GM12878 (cell line): ENCODE measurements around the gene NOL11. TPM values are rescaled to one million over a fixed set of nuclear protein-coding genes. Genes with fewer than 3 reads are reported as not detected.

ENCODE experiments used
- ATAC-seq: fragments of 200-7000 bp; cut with Tn5 transposase; 3 replicates; pipeline ENCODE4 v1.9.1; 2020; ENCODE audit warnings: mild to moderate bottlenecking, moderate library complexity
- BruUV-seq: library from RNA; stranded (reverse); fragments of 400-500 nt; replicated peaks from 2 replicates; lab custom pipeline; 2021; lab: Mats Ljungman, UMichigan
- CTCF ChIA-PET: fragments of 300-600 bp; sonication (Branson Sonifier 250); formaldehyde crosslinking; extraction: SDS; loops from one replicate; lab custom pipeline; 2021; ENCODE audit warnings: inconsistent platforms; lab: Yijun Ruan, JAX
- POLR2A ChIA-PET: fragments of 350-600 bp; formaldehyde crosslinking; extraction: SDS; loops from one replicate; lab custom pipeline; 2021; ENCODE audit warnings: inconsistent platforms; lab: Charles Lee
- RAD21 ChIA-PET: fragments of 300-600 bp; sonication (Branson Sonifier 250); formaldehyde crosslinking; loops from one replicate; lab custom pipeline; 2023; ENCODE audit warnings: antibody characterized with exemption; ENCODE audit not compliant: unreplicated experiment; lab: Charles Lee
- SMC1A ChIA-PET: fragments of 300-600 bp; sonication (Branson Sonifier 250); formaldehyde crosslinking; loops from one replicate; lab custom pipeline; 2023; ENCODE audit not compliant: unreplicated experiment, uncharacterized antibody; lab: Charles Lee
- DNase-seq: peaks from one replicate; pipeline ENCODE4 v3.0.0-alpha.2; 2011; ENCODE audit warnings: low read depth, low spot score
- FAIRE-seq: peaks from 3 replicates; lab custom pipeline; 2011; peaks lifted over from hg19 to GRCh38; lab: Jason Lieb, UNC
- H2AFZ ChIP-seq: 2 replicates; pipeline ENCODE4 v1.6.0; 2011; ENCODE audit warnings: low read depth, low read length, control low read depth; ENCODE audit not compliant: control insufficient read depth
- H3K27ac ChIP-seq: 2 replicates; pipeline ENCODE4 v1.5.1; 2011; ENCODE audit warnings: control low read depth; ENCODE audit not compliant: control insufficient read depth, insufficient read depth
- H3K27me3 ChIP-seq, 2 experiments: replicated peaks in 1 of 2; 2 replicates each; pipeline versions ENCODE4 v1.6.0 to v1.6.1; 2011; ENCODE audit warnings: low read length in 1 of 2; ENCODE audit not compliant: control insufficient read depth in 2 of 2, insufficient read depth in 2 of 2
- H3K36me3 ChIP-seq, 2 experiments: 2 replicates each; pipeline ENCODE4 v1.5.1; 2011; ENCODE audit warnings: low read length in 1 of 2; ENCODE audit not compliant: control insufficient read depth in 2 of 2, insufficient read depth in 2 of 2
- H3K4me1 ChIP-seq: 2 replicates; pipeline ENCODE4 v1.6.1; 2011; ENCODE audit warnings: mild to moderate bottlenecking, low read length, moderate library complexity, mixed read lengths; ENCODE audit not compliant: control insufficient read depth, insufficient read depth
- H3K4me2 ChIP-seq: 2 replicates; pipeline ENCODE4 v1.6.0; 2011; ENCODE audit warnings: control low read depth; ENCODE audit not compliant: control insufficient read depth, insufficient read depth
- H3K4me3 ChIP-seq: fragments of 200-600 bp; sonication (generic); 2 replicates; pipeline ENCODE4 v1.5.1; 2016
- H3K79me2 ChIP-seq: 2 replicates; pipeline ENCODE4 v1.6.0; 2011; ENCODE audit warnings: low read length; ENCODE audit not compliant: control insufficient read depth, insufficient read depth
- H3K9ac ChIP-seq: 2 replicates; pipeline ENCODE4 v1.8.0; 2011; ENCODE audit warnings: low read length, control low read depth, mixed read lengths; ENCODE audit not compliant: control insufficient read depth, insufficient read depth
- H3K9me3 ChIP-seq: replicated peaks from 3 replicates; pipeline ENCODE4 v1.5.1; 2011; ENCODE audit warnings: mild to moderate bottlenecking, low read length; ENCODE audit not compliant: control insufficient read depth, insufficient read depth
- H4K20me1 ChIP-seq: 2 replicates; pipeline ENCODE4 v1.6.0; 2011; ENCODE audit not compliant: control insufficient read depth, insufficient read depth
- CBX5 ChIP-seq: sonication (generic); IDR thresholded peaks from 2 replicates; pipeline ENCODE4 v1.6.1; 2016; ENCODE audit warnings: low read depth, moderate library complexity, mild to moderate bottlenecking, inconsistent platforms
- CUX1 ChIP-seq: IDR thresholded peaks from 2 replicates; pipeline ENCODE4 v1.6.1; 2012; ENCODE audit warnings: improper control_type of control experiment, low read depth, low read length; ENCODE audit not compliant: insufficient replicate concordance
- E4F1 ChIP-seq: fragments of 450-650 bp; IDR thresholded peaks from 2 replicates; pipeline ENCODE4 v1.6.1; 2018; ENCODE audit warnings: borderline replicate concordance, mild to moderate bottlenecking; ENCODE audit not compliant: partially characterized antibody
- FOXK2 ChIP-seq: fragments of 450-650 bp; IDR thresholded peaks from 2 replicates; pipeline ENCODE4 v1.6.1; 2017; ENCODE audit warnings: mild to moderate bottlenecking, moderate library complexity
- FOXM1 ChIP-seq: IDR thresholded peaks from 2 replicates; pipeline ENCODE4 v1.6.1; 2012; ENCODE audit warnings: low read depth, mild to moderate bottlenecking, inconsistent platforms, low read length, moderate library complexity
- LARP7 ChIP-seq: fragments of 450-650 bp; IDR thresholded peaks from 2 replicates; pipeline ENCODE4 v1.6.1; 2017; ENCODE audit warnings: mild to moderate bottlenecking
- SREBF1 ChIP-seq: IDR thresholded peaks from 2 replicates; pipeline ENCODE4 v1.6.1; 2012; ENCODE audit warnings: mild to moderate bottlenecking, low read length
- WGBS: methylation state at CpG from one replicate; pipeline ENCODE4 v1.1.6; 2016; ENCODE audit warnings: low lambda C conversion rate; ENCODE audit not compliant: insufficient replicate concordance, insufficient coverage; ENCODE audit errors: missing lambda C conversion rate; 5-methylcytosine and 5-hydroxymethylcytosine counted together
- in situ Hi-C: fragments of 300-500 bp; cut with MboI; formaldehyde crosslinking; loops from 9 replicates; pipeline ENCODE4 v1.14.3; 2018; ENCODE audit warnings: mixed read lengths
- intact Hi-C: fragments of 100-400 bp; cut with micrococcal nuclease; formaldehyde crosslinking; loops from one replicate; pipeline ENCODE4 v1.14.2; 2022; ENCODE audit not compliant: unreplicated experiment
- polyA plus RNA-seq, 11 experiments: library from polyadenylated mRNA; depleted of rRNA in 4 of 11; unstranded in 6 of 11; stranded (reverse) in 5 of 11; fragments of >200 nt; fragmentation: Nextera tagmentation in 4 of 11; fragmentation: Illumina TruSeq in 1 of 11; extraction: Ambion mirVana in 4 of 11; extraction: Trizol in 1 of 11; gene quantifications; 1 replicate in 1 of 11; 2 replicates in 10 of 11; pipeline versions ENCODE4 v1.2.1 to v1.2.3, GENCODE V29; 2011 to 2016; ENCODE audit warnings: inconsistent platforms in 2 of 11, missing spikeins in 2 of 11, low read depth in 1 of 11
- total RNA-seq, 4 experiments: library from RNA; depleted of rRNA in 3 of 4; stranded (reverse); fragments of >200 nt in 3 of 4; fragmentation: Illumina TruSeq in 1 of 4; extraction: Trizol in 1 of 4; gene quantifications; 2 replicates each; pipeline versions ENCODE4 v1.2.1 to v1.2.3, GENCODE V29; 2013 to 2021
- TF ChIP-seq, protein P1 (sequence below): fragments of 450-650 bp; IDR thresholded peaks from 2 replicates; pipeline ENCODE4 v1.6.1; 2017; ENCODE audit warnings: low read depth, mild to moderate bottlenecking, moderate library complexity
- TF ChIP-seq, protein P2 (sequence below): fragments of 450-650 bp; IDR thresholded peaks from 2 replicates; pipeline ENCODE4 v1.6.1; 2016; ENCODE audit warnings: mild to moderate bottlenecking, moderate library complexity, borderline replicate concordance

The NOL11 gene
- total and polyA plus RNA-seq, 10 of the 15 experiments (the other 5 are each of a cell fraction or from before 2014, with no cell fraction given) = 54.8 to 130 (median 94.6) TPM

DNA sequence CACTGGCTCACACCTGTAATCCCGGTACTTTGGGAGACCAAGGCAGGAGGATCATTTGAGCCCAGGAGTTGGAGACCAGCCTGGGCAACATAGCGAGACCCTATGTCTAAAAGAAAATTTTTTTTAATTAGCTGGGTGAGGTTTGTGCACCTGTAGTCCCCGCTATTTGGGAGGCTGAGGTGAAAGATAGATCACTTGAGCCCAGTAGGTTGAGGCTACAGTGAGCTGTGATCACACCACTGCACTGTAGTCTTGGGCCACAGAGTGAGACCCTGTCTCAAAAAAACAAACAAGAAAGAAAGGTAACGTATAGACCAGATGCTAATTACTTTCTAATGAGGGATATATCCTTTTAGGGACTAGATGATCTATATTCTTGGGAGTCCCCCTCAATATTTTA, 8.1 kb downstream of the NOL11 start:
- Histone ChIP-seq H2AFZ (no peak overlapping the region), H3K4me2 (no peak overlapping the region), H3K4me3 (no peak overlapping the region), H3K9me3 (no peaks in the 10 kb centered on the region; the same call in 2 of the 3 replicates), H3K9ac (no peak overlapping the region), H3K27ac (no peak overlapping the region), H3K27me3 (no peaks in the 10 kb centered on the region), H3K4me1 (no peaks in the 10 kb centered on the region), H3K36me3 (peaks cover 10 to 50% of the 10 kb centered on the region in 2 experiments), H4K20me1 (no peaks in the 10 kb centered on the region), H3K79me2 (no peaks in the 10 kb centered on the region; the same call in 1 of the 2 replicates)
- POLR2A ChIA-PET = no interaction called here
- in situ Hi-C loops (no loop called here), intact Hi-C loops (no loop called here)
- TF ChIP-seq CUX1 (no peak), E4F1 (no peak), LARP7 (no peak), CBX5 (no peak), FOXM1 (no peak), FOXK2 (no peak), SREBF1 (no peak)
- TF ChIP-seq, protein P1, sequence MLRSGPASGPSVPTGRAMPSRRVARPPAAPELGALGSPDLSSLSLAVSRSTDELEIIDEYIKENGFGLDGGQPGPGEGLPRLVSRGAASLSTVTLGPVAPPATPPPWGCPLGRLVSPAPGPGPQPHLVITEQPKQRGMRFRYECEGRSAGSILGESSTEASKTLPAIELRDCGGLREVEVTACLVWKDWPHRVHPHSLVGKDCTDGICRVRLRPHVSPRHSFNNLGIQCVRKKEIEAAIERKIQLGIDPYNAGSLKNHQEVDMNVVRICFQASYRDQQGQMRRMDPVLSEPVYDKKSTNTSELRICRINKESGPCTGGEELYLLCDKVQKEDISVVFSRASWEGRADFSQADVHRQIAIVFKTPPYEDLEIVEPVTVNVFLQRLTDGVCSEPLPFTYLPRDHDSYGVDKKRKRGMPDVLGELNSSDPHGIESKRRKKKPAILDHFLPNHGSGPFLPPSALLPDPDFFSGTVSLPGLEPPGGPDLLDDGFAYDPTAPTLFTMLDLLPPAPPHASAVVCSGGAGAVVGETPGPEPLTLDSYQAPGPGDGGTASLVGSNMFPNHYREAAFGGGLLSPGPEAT = no peak
- TF ChIP-seq, protein P2, sequence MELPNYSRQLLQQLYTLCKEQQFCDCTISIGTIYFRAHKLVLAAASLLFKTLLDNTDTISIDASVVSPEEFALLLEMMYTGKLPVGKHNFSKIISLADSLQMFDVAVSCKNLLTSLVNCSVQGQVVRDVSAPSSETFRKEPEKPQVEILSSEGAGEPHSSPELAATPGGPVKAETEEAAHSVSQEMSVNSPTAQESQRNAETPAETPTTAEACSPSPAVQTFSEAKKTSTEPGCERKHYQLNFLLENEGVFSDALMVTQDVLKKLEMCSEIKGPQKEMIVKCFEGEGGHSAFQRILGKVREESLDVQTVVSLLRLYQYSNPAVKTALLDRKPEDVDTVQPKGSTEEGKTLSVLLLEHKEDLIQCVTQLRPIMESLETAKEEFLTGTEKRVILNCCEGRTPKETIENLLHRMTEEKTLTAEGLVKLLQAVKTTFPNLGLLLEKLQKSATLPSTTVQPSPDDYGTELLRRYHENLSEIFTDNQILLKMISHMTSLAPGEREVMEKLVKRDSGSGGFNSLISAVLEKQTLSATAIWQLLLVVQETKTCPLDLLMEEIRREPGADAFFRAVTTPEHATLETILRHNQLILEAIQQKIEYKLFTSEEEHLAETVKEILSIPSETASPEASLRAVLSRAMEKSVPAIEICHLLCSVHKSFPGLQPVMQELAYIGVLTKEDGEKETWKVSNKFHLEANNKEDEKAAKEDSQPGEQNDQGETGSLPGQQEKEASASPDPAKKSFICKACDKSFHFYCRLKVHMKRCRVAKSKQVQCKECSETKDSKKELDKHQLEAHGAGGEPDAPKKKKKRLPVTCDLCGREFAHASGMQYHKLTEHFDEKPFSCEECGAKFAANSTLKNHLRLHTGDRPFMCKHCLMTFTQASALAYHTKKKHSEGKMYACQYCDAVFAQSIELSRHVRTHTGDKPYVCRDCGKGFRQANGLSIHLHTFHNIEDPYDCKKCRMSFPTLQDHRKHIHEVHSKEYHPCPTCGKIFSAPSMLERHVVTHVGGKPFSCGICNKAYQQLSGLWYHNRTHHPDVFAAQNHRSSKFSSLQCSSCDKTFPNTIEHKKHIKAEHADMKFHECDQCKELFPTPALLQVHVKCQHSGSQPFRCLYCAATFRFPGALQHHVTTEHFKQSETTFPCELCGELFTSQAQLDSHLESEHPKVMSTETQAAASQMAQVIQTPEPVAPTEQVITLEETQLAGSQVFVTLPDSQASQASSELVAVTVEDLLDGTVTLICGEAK = no peak
- CTCF ChIA-PET = no interaction called here
- 90% methylated on average over 4 of the region's 4 CpGs for WGBS
- ATAC-seq (no peak), FAIRE-seq (no peak), DNase-seq (no peak)
- RAD21 ChIA-PET = no interaction called here
- SMC1A ChIA-PET = no interaction called here
- no TSS peak for BruUV-seq
